Karpas-422 (cell line): ENCODE results near the gene RTTN. TPM values are rescaled to one million over a fixed set of nuclear protein-coding genes. Genes with fewer than 3 reads are reported as not detected.

ENCODE experiments used
- DNase-seq: peaks from one replicate; pipeline ENCODE4 v3.0.0-alpha.2; 2015
- H2AFZ ChIP-seq: fragments of 200-600 bp; sonication (generic); 2 replicates; pipeline ENCODE4 v1.6.1; 2014; ENCODE audit warnings: antibody characterized with exemption, low read length, mixed read lengths
- H3K27ac ChIP-seq: fragments of 200-600 bp; sonication (generic); 2 replicates; pipeline ENCODE4 v1.5.1; 2014; ENCODE audit warnings: mild to moderate bottlenecking, low read length, moderate library complexity
- H3K27me3 ChIP-seq: fragments of 200-600 bp; sonication (generic); 2 replicates; pipeline ENCODE4 v1.6.1; 2014; ENCODE audit warnings: low read length, mixed read lengths
- H3K36me3 ChIP-seq: fragments of 200-600 bp; sonication (generic); 2 replicates; pipeline ENCODE4 v1.6.1; 2014; ENCODE audit warnings: low read length, mixed read lengths; ENCODE audit not compliant: insufficient read depth
- H3K4me1 ChIP-seq: fragments of 200-600 bp; sonication (generic); 2 replicates; pipeline ENCODE4 v1.6.1; 2014; ENCODE audit warnings: mild to moderate bottlenecking, low read length, mixed read lengths
- H3K4me2 ChIP-seq: fragments of 200-600 bp; sonication (generic); 2 replicates; pipeline ENCODE4 v1.6.1; 2014; ENCODE audit warnings: low read length, low read depth, mild to moderate bottlenecking; ENCODE audit not compliant: poor library complexity, severe bottlenecking
- H3K4me3 ChIP-seq: fragments of 200-600 bp; sonication (generic); 2 replicates; pipeline ENCODE4 v1.5.1; 2014; ENCODE audit warnings: mild to moderate bottlenecking, antibody characterized with exemption, low read length, mixed read lengths
- H3K79me2 ChIP-seq: fragments of 200-600 bp; sonication (generic); 2 replicates; pipeline ENCODE4 v1.6.1; 2014; ENCODE audit warnings: mild to moderate bottlenecking, low read length, mixed read lengths
- H3K9ac ChIP-seq: fragments of 200-600 bp; sonication (generic); 2 replicates; pipeline ENCODE4 v1.6.0; 2014; ENCODE audit warnings: low read length
- H3K9me2 ChIP-seq: fragments of 200-600 bp; sonication (generic), shearing (Covaris generic); replicated peaks from 2 replicates; pipeline ENCODE4 v1.6.0; 2014; ENCODE audit warnings: mild to moderate bottlenecking, low read length, moderate library complexity; ENCODE audit not compliant: insufficient read depth
- H3K9me3 ChIP-seq: fragments of 300-700, 200-600 bp; sonication (generic); 2 replicates; pipeline ENCODE4 v1.6.1; 2014; ENCODE audit warnings: low read length, mixed read lengths
- H4K20me1 ChIP-seq: fragments of 200-600 bp; sonication (generic); 2 replicates; pipeline ENCODE4 v1.6.1; 2014; ENCODE audit warnings: mild to moderate bottlenecking, antibody characterized with exemption, low read length, low read depth; ENCODE audit not compliant: insufficient read depth
- total RNA-seq: library from RNA; depleted of rRNA; stranded (reverse); fragments of >200 nt; shearing (Covaris generic); gene quantifications from 2 replicates; pipeline ENCODE4 v1.2.3, GENCODE V29; 2014; ENCODE audit warnings: low replicate concordance

The RTTN gene
- total RNA-seq, 1 experiment from 2014 or later: 57.4 TPM

GRCh38 chr18:70019991-70020390 is 185.5 kb downstream of the RTTN start:
- Histone ChIP-seq H3K4me3 (no peak overlapping the region), H3K9me2 (no peaks in the 10 kb centered on the region), H3K36me3 (peaks cover 6% of the 10 kb centered on the region; the same call in 1 of the 2 replicates), H3K9ac (no peak overlapping the region), H2AFZ (no peak overlapping the region), H3K27me3 (no peaks in the 10 kb centered on the region), H3K9me3 (no peaks in the 10 kb centered on the region), H4K20me1 (no peaks in the 10 kb centered on the region), H3K4me1 (no peaks in the 10 kb centered on the region), H3K4me2 (no peak overlapping the region), H3K27ac (no peak overlapping the region), H3K79me2 (no peaks in the 10 kb centered on the region)
- DNase-seq: no peak

- Histone ChIP-seq H3K27me3 (no peaks in the 10 kb centered on the region), H4K20me1 (no peaks in the 10 kb centered on the region), H3K4me1 (no peaks in the 10 kb centered on the region), H3K36me3 (peaks cover 6% of the 10 kb centered on the region; the same call in 1 of the 2 replicates), H3K79me2 (no peaks in the 10 kb centered on the region), H3K4me3 (no peak overlapping the region), H3K4me2 (no peak overlapping the region), H3K9me3 (no peaks in the 10 kb centered on the region), H3K27ac (no peak overlapping the region), H2AFZ (no peak overlapping the region), H3K9ac (no peak overlapping the region), H3K9me2 (no peaks in the 10 kb centered on the region)
- no peak for DNase-seq
These were observed 186.4 kb downstream of the RTTN start for GRCh38 chr18:70019136-70019535.

- Histone ChIP-seq H3K27me3 (no peaks in the 10 kb centered on the region), H3K27ac (no peak overlapping the region)
These were observed 190.4 kb downstream of the RTTN start for GRCh38 chr18:70015127-70015526.

GRCh38 chr18:70005580-70005979 is 199.9 kb downstream of the RTTN start:
- Histone ChIP-seq H3K27ac (no peak overlapping the region), H3K9me2 (no peaks in the 10 kb centered on the region), H3K79me2 (no peaks in the 10 kb centered on the region), H3K4me3 (no peak overlapping the region), H4K20me1 (no peaks in the 10 kb centered on the region), H3K4me1 (no peaks in the 10 kb centered on the region), H3K9me3 (no peaks in the 10 kb centered on the region), H3K9ac (no peak overlapping the region), H3K4me2 (no peak overlapping the region), H2AFZ (no peak overlapping the region), H3K27me3 (no peaks in the 10 kb centered on the region), H3K36me3 (peaks cover 7% of the 10 kb centered on the region; the same call in 1 of the 2 replicates)
- no peak for DNase-seq

More at GRCh38 chr18:70015127-70015526, 190.4 kb downstream of the RTTN start:
- no peak for DNase-seq
- H3K4me2 ChIP-seq: no peak overlapping the region
- H3K36me3 ChIP-seq: no peaks in the 10 kb centered on the region
- no peak overlapping the region for H3K9ac ChIP-seq
- H3K4me3 ChIP-seq: no peak overlapping the region
- no peak overlapping the region for H2AFZ ChIP-seq
- no peaks in the 10 kb centered on the region for H4K20me1 ChIP-seq
- H3K79me2 ChIP-seq: no peaks in the 10 kb centered on the region
- no peaks in the 10 kb centered on the region for H3K9me3 ChIP-seq
- H3K4me1 ChIP-seq: no peaks in the 10 kb centered on the region
- H3K9me2 ChIP-seq: no peaks in the 10 kb centered on the region

- Histone ChIP-seq H3K9ac (no peak overlapping the region), H2AFZ (no peak overlapping the region), H3K36me3 (peaks cover 7% of the 10 kb centered on the region; the same call in 1 of the 2 replicates), H3K79me2 (no peaks in the 10 kb centered on the region), H3K9me3 (no peaks in the 10 kb centered on the region), H3K4me3 (no peak overlapping the region), H3K27me3 (no peaks in the 10 kb centered on the region), H4K20me1 (no peaks in the 10 kb centered on the region), H3K27ac (no peak overlapping the region), H3K9me2 (no peaks in the 10 kb centered on the region), H3K4me1 (no peaks in the 10 kb centered on the region), H3K4me2 (no peak overlapping the region)
- DNase-seq: no peak
These were observed 200.8 kb downstream of the RTTN start for GRCh38 chr18:70004696-70005095.

- Histone ChIP-seq H3K36me3 (no peaks in the 10 kb centered on the region), H3K27me3 (no peaks in the 10 kb centered on the region), H3K79me2 (no peaks in the 10 kb centered on the region), H3K4me1 (no peaks in the 10 kb centered on the region), H3K9me3 (no peaks in the 10 kb centered on the region), H3K9me2 (no peaks in the 10 kb centered on the region), H3K4me2 (no peak overlapping the region), H3K4me3 (no peak overlapping the region), H3K27ac (no peak overlapping the region), H2AFZ (no peak overlapping the region), H3K9ac (no peak overlapping the region), H4K20me1 (no peaks in the 10 kb centered on the region)
- no peak for DNase-seq
These were observed 205.8 kb downstream of the RTTN start for GRCh38 chr18:69999656-70000055.

GRCh38 chr18:69998523-69998987 is 206.9 kb downstream of the RTTN start:
- Histone ChIP-seq H3K9me3 (no peaks in the 10 kb centered on the region), H3K4me2 (no peak overlapping the region), H3K79me2 (no peaks in the 10 kb centered on the region), H3K4me3 (no peak overlapping the region), H3K9ac (no peak overlapping the region), H3K4me1 (no peaks in the 10 kb centered on the region), H3K9me2 (no peaks in the 10 kb centered on the region), H3K27me3 (no peaks in the 10 kb centered on the region), H3K27ac (no peak overlapping the region), H3K36me3 (no peaks in the 10 kb centered on the region), H2AFZ (no peak overlapping the region), H4K20me1 (no peaks in the 10 kb centered on the region)
- DNase-seq: no peak

GRCh38 chr18:69996951-69997798 is 208.3 kb downstream of the RTTN start:
- Histone ChIP-seq H3K27me3 (no peaks in the 10 kb centered on the region), H3K9ac (no peak overlapping the region), H3K36me3 (no peaks in the 10 kb centered on the region), H3K27ac (no peak overlapping the region), H2AFZ (no peak overlapping the region), H3K4me2 (no peak overlapping the region), H3K4me1 (no peaks in the 10 kb centered on the region), H3K79me2 (no peaks in the 10 kb centered on the region), H3K9me3 (no peaks in the 10 kb centered on the region), H3K4me3 (no peak overlapping the region), H4K20me1 (no peaks in the 10 kb centered on the region), H3K9me2 (no peaks in the 10 kb centered on the region)
- DNase-seq: no peak
